Uterus (tissue), 4 donors: ENCODE measurements around the gene HIP1. TPM values are rescaled to one million over a fixed set of nuclear protein-coding genes. Genes with fewer than 3 reads are reported as not detected.
"Not testable (repeated sequence)": the region's sequence is repeated elsewhere in the genome, so short reads cannot be mapped to it uniquely, and the experiment has no call there.

ENCODE experiments used
- DNase-seq, 2 donors: peaks; one replicate each; pipeline ENCODE4 v3.0.0-alpha.2; 2019 to 2020
- H3K27ac ChIP-seq, 2 donors: fragments of 200-600 bp; sonication (generic); 1 replicate in 1 of 2; 2 replicates in 1 of 2; pipeline ENCODE4 v1.5.1; 2016 to 2018
- H3K27me3 ChIP-seq, 2 donors: fragments of 200-600 bp; sonication (generic); one replicate each; pipeline ENCODE4 v1.5.1; 2018 to 2019; ENCODE audit warnings: control low read depth in 1 of 2
- H3K36me3 ChIP-seq, 2 donors: fragments of 200-600 bp; sonication (generic); one replicate each; pipeline ENCODE4 v1.5.1; 2019; ENCODE audit warnings: control low read depth in 1 of 2
- H3K4me1 ChIP-seq, 2 donors: fragments of 200-600 bp; sonication (generic); one replicate each; pipeline ENCODE4 v1.5.1; 2018 to 2019; ENCODE audit warnings: control low read depth in 1 of 2
- H3K4me3 ChIP-seq, 2 donors: fragments of 200-600 bp; sonication (generic); 1 replicate in 1 of 2; 2 replicates in 1 of 2; pipeline ENCODE4 v1.5.1; 2018 to 2019; ENCODE audit warnings: mild to moderate bottlenecking in 1 of 2
- H3K9me3 ChIP-seq, 2 donors: fragments of 200-600 bp; sonication (generic); one replicate each; pipeline ENCODE4 v1.5.1; 2019; ENCODE audit warnings: control low read depth in 1 of 2
- CTCF ChIP-seq, 4 experiments: fragments of 200-600 bp in 2 of 4; fragments of 450-650 bp in 2 of 4; sonication (generic) in 2 of 4; IDR thresholded peaks; one replicate each; pipeline ENCODE4 v1.5.1; 2016 to 2019; ENCODE audit warnings: antibody characterized with exemption in 4 of 4, mild to moderate bottlenecking in 2 of 4, moderate library complexity in 1 of 4
- POLR2A ChIP-seq, 2 donors: fragments of 450-650 bp; IDR thresholded peaks; one replicate each; pipeline ENCODE4 v1.6.1; 2016; ENCODE audit warnings: antibody characterized with exemption in 2 of 2, mild to moderate bottlenecking in 1 of 2, moderate library complexity in 1 of 2
- intact Hi-C: fragments of 100-400 bp; cut with DNase I; formaldehyde crosslinking; loops from one replicate; pipeline ENCODE4 v1.15.1; 2023; ENCODE audit warnings: low total_unique reads
- total RNA-seq, 4 donors: library from RNA; depleted of rRNA in 3 of 4; stranded (reverse); fragments of >200 nt in 3 of 4; gene quantifications; one replicate each; pipeline versions ENCODE4 v1.1.0 to v1.2.4, GENCODE V29; 2014 to 2023
- donor health status: DM: yes; HTN: yes; CAD: no.

HIP1 gene
- total RNA-seq, 4 donors from 2014 or later, result 13.1 to 48.8 (median 20.3) TPM

DNA sequence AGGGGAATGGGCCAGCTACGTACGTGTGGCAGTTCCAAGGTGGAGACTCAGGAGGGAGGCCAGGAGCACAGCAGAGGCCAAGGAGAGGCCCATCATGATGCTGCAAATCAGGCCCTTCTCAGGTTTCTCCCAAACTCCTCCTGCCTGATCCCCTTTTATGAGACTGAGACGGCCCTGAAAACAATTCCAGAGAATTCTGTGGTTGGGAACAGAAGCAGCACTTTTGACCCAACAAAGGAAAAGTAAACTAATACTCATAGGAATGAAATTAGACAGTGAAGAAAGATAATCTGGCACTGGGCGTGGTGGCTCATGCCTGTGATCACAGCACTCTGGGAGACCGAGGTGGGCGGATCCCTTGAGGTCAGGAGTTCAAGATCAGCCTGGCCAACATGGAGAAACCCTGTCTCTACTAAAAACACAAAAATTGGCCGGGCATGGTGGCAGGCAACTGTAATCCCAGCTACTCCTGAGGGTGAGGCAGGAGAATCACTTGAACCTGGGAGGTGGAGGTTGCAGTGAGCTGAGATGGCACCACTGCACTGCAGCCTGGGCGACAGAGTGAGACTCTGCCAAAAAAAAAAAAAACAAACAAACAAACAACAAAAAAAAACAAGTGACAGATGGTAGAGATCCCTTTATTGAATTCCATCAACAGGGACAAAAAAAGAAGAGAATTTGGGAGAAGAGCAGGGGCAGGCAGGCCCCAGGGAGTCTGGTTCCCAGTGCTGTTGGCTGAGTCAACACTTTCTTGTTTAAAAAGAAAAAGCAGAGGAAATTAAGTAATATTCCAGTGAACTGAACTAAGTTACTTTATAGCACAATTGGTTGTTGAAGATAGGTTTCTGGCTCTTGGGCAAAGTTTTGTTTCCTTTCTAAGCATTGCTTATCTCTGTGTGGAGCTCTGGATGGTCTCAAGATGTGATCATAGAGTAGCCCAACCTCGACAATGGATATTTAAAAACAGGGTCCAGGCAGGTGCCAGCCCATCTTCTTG lies 33.6 kb upstream of the HIP1 start, which contains the start of gene CCL26:
TSS of gene CCL26 (minus strand) at position 131 of the 997 bp plus-strand sequence. CDS start at position 96, 35 bp downstream.
- Histone ChIP-seq H3K27ac (peak within 1 kb of the TSS; percentile 23 to 40), H3K27me3 (no peaks in the 10 kb centered on the region), H3K4me1 (no peaks in the 10 kb centered on the region), H3K4me3 (no peak within 1 kb of the TSS), H3K36me3 (no peaks in the 10 kb centered on the region), H3K9me3 (no peaks in the 10 kb centered on the region)
- intact Hi-C loops, result no loop called here
- TF ChIP-seq CTCF (IDR thresholded peaks at IDR 0.05) (no peak), POLR2A (IDR thresholded peaks at IDR 0.05) (no peak)
- DNase-seq, result peak; percentile 18 to 23

GRCh38 chr7:75771224-75771623 lies 32.5 kb upstream of the HIP1 start:
- Histone ChIP-seq H3K9me3 (no peaks in the 10 kb centered on the region), H3K27ac (no peak overlapping the region), H3K27me3 (no peaks in the 10 kb centered on the region), H3K4me1 (no peaks in the 10 kb centered on the region), H3K36me3 (no peaks in the 10 kb centered on the region), H3K4me3 (no peak overlapping the region)
- intact Hi-C loops, result no loop called here
- TF ChIP-seq CTCF (IDR thresholded peaks at IDR 0.05) (no peak), POLR2A (IDR thresholded peaks at IDR 0.05) (no peak)
- DNase-seq, result no peak

GRCh38 chr7:75762350-75762917 lies 23.7 kb upstream of the HIP1 start:
- no peaks in the 10 kb centered on the region for H3K27me3 ChIP-seq
- no peak overlapping the region for H3K4me3 ChIP-seq
- no peak for DNase-seq
- no peaks in the 10 kb centered on the region for H3K9me3 ChIP-seq
- no peak for TF ChIP-seq POLR2A (IDR thresholded peaks at IDR 0.05)
- TF ChIP-seq CTCF (IDR thresholded peaks at IDR 0.05), result peak; percentile 65 to 86 (median 77)
- no peaks in the 10 kb centered on the region for H3K4me1 ChIP-seq
- intact Hi-C loops, result no loop called here
- no peaks in the 10 kb centered on the region for H3K36me3 ChIP-seq
- no peak overlapping the region for H3K27ac ChIP-seq

DNA sequence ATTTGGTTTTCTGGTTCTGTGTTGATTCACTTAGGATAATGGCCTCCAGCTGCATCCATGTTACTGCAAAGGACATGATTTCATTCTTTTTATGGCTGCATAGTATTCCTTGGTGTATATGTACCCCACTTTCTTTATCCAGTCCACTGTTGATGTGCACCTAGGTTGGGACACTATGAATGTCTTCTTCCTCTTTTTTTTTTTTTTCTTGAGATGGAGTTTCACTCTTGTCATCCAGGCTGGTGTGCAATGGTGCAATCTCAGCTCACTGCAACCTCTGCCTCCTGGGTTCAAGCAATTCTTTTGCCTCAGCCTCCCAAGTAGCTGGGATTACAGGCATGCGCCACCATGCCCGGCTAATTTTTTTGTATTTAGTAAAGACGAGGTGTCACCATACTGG lies 23.1 kb upstream of the HIP1 start:
- H3K27ac ChIP-seq, H3K4me3 ChIP-seq, intact Hi-C loops, H3K9me3 ChIP-seq, H3K36me3 ChIP-seq, DNase-seq, H3K4me1 ChIP-seq, H3K27me3 ChIP-seq: not testable (repeated sequence)

DNA sequence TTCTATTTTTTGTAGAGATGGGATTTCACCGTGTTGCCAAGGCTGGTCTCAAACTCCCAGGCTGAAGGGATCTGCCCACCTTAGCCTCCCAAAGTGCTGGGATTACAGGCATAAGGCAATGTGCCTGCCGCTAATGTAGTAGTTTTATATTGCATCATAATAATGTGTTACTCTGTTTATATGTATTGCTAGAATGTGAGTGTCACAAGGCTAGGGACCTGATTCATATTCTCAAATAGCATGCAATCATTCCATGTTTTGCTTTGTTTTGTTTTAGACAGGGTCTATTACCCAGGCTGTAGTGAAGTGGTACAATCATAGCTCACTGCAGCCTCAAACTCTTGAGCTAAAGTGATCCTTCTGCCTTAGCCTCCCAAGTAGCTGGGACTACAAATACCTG lies 19.8 kb upstream of the HIP1 start:
- Histone ChIP-seq H3K9me3 (no peaks in the 10 kb centered on the region), H3K27me3 (no peaks in the 10 kb centered on the region), H3K4me1 (no peaks in the 10 kb centered on the region), H3K36me3 (no peaks in the 10 kb centered on the region), H3K27ac (no peak overlapping the region), H3K4me3 (no peak overlapping the region)
- intact Hi-C loops, result no loop called here
- DNase-seq, result no peak
- TF ChIP-seq POLR2A (IDR thresholded peaks at IDR 0.05) (no peak), CTCF (IDR thresholded peaks at IDR 0.05) (no peak)
